GM12801 (cell line): Measurements from ENCODE around the gene MADD.

Experiments
- CTCF ChIP-seq: IDR thresholded peaks from one replicate; pipeline ENCODE4 v1.5.1; 2011; ENCODE audit warnings: control low read depth; ENCODE audit not compliant: insufficient read length; ENCODE audit errors: extremely low read depth

The MADD gene

GRCh38 chr11:47353978-47354774, 84.2 kb downstream of the MADD start:
- no peak for TF ChIP-seq CTCF

- no peak for TF ChIP-seq CTCF
Measured at GRCh38 chr11:47354913-47355282, 85.0 kb downstream of the MADD start.

- TF ChIP-seq CTCF = no peak
Measured at GRCh38 chr11:47355283-47356128, 85.6 kb downstream of the MADD start.

- TF ChIP-seq CTCF = no peak
Measured at GRCh38 chr11:47356129-47356997, 86.4 kb downstream of the MADD start.

GRCh38 chr11:47356998-47357329, 87.0 kb downstream of the MADD start:
- no peak for TF ChIP-seq CTCF

GRCh38 chr11:47357985-47358730, 88.2 kb downstream of the MADD start:
- TF ChIP-seq CTCF = no peak

- no peak for TF ChIP-seq CTCF
Measured at GRCh38 chr11:47358731-47359051, 88.8 kb downstream of the MADD start.
